H1 (cell line): Measurements from ENCODE around the gene YBX3. TPM values are rescaled to one million over a fixed set of nuclear protein-coding genes. Genes with fewer than 3 reads are reported as not detected.

Source experiments
- CTCF ChIA-PET: fragments of 300-600 bp; sonication (Branson Sonifier 250); formaldehyde crosslinking; loops from one replicate; lab custom pipeline; 2021; ENCODE audit not compliant: partially characterized antibody; lab: Charles Lee
- POLR2A ChIA-PET: fragments of 300-600 bp; sonication (Branson Sonifier 250); formaldehyde crosslinking; loops from one replicate; lab custom pipeline; 2021; ENCODE audit warnings: inconsistent platforms; ENCODE audit not compliant: partially characterized antibody; lab: Charles Lee
- DNase-seq, 2 experiments: peaks; one replicate each; pipeline versions ENCODE4 v3.0.0 to v3.0.0-alpha.2; 2010 to 2022; ENCODE audit warnings: low spot score in 2 of 2, low read depth in 1 of 2, mixed read lengths in 1 of 2
- FAIRE-seq: peaks from 2 replicates; lab custom pipeline; 2011; peaks lifted over from hg19 to GRCh38; lab: Jason Lieb, UNC
- H2AFZ ChIP-seq: 2 replicates; pipeline ENCODE4 v1.8.1; 2012; ENCODE audit warnings: low read length, inconsistent platforms
- H2AK5ac ChIP-seq: 2 replicates; pipeline ENCODE4 v1.6.1; 2013; ENCODE audit warnings: low read depth, low read length
- H2BK120ac ChIP-seq: replicated peaks from 2 replicates; pipeline ENCODE3; 2013; ENCODE audit warnings: low read depth, low read length, inconsistent platforms
- H2BK12ac ChIP-seq: 2 replicates; pipeline ENCODE4 v1.6.1; 2013; ENCODE audit warnings: low read depth, low read length
- H2BK15ac ChIP-seq: 2 replicates; pipeline ENCODE4 v1.6.1; 2013; ENCODE audit warnings: low read length
- H2BK20ac ChIP-seq: 2 replicates; pipeline ENCODE4 v1.6.1; 2013; ENCODE audit warnings: low read length
- H2BK5ac ChIP-seq: 2 replicates; pipeline ENCODE4 v1.6.1; 2013; ENCODE audit warnings: low read depth, low read length
- H3K14ac ChIP-seq: 2 replicates; pipeline ENCODE4 v1.6.1; 2013; ENCODE audit warnings: inconsistent platforms; ENCODE audit not compliant: insufficient read length
- H3K18ac ChIP-seq: 2 replicates; pipeline ENCODE4 v1.6.1; 2013; ENCODE audit warnings: low read length; ENCODE audit errors: extremely low read depth
- H3K23ac ChIP-seq: 2 replicates; pipeline ENCODE4 v1.6.1; 2013; ENCODE audit warnings: inconsistent platforms; ENCODE audit not compliant: insufficient read length
- H3K23me2 ChIP-seq: 2 replicates; pipeline ENCODE4 v1.6.1; 2013; ENCODE audit warnings: low read depth, low read length
- H3K27ac ChIP-seq: 2 replicates; pipeline ENCODE4 v1.6.1; 2011; ENCODE audit warnings: low read depth, low read length, inconsistent platforms
- H3K27me3 ChIP-seq, 4 experiments: replicated peaks in 1 of 4; 1 replicate in 1 of 4; 2 replicates in 3 of 4; pipeline versions ENCODE4 v1.6.1 to v1.8.1; 2011 to 2013; ENCODE audit warnings: low read length in 3 of 4, mild to moderate bottlenecking in 3 of 4, inconsistent platforms in 2 of 4, mixed read lengths in 2 of 4, moderate library complexity in 1 of 4; ENCODE audit not compliant: control insufficient read depth in 3 of 4, insufficient read depth in 3 of 4; ENCODE audit errors: extremely low read depth in 1 of 4
- H3K36me3 ChIP-seq, 4 experiments: 2 replicates each; pipeline versions ENCODE4 v1.6.1 to v1.8.1; 2011 to 2013; ENCODE audit warnings: mild to moderate bottlenecking in 4 of 4, low read length in 3 of 4, moderate library complexity in 2 of 4, control low read depth in 1 of 4, inconsistent platforms in 1 of 4; ENCODE audit not compliant: insufficient read depth in 4 of 4, control insufficient read depth in 2 of 4
- H3K4ac ChIP-seq: replicated peaks from 2 replicates; pipeline ENCODE3; 2013; ENCODE audit warnings: low read length, low read depth, mixed read lengths, inconsistent platforms; ENCODE audit not compliant: insufficient read length
- H3K4me1 ChIP-seq, 4 experiments: replicated peaks in 1 of 4; 1 replicate in 1 of 4; 2 replicates in 3 of 4; pipeline versions ENCODE4 v1.6.1 to v1.8.1; 2011 to 2013; ENCODE audit warnings: low read length in 3 of 4, inconsistent platforms in 2 of 4, mixed read lengths in 1 of 4; ENCODE audit not compliant: insufficient read depth in 4 of 4, control insufficient read depth in 3 of 4
- H3K4me2 ChIP-seq, 2 experiments: 2 replicates each; pipeline versions ENCODE4 v1.6.1 to v1.8.1; 2011 to 2013; ENCODE audit warnings: low read depth in 2 of 2, low read length in 2 of 2, control low read depth in 1 of 2, inconsistent platforms in 1 of 2, mild to moderate bottlenecking in 1 of 2; ENCODE audit not compliant: insufficient read depth in 1 of 2
- H3K4me3 ChIP-seq, 4 experiments: fragments of 200-600, 300-600 bp in 1 of 4; sonication (generic), shearing (Covaris generic), sonication (Bioruptor Twin) in 1 of 4; 2 replicates each; pipeline versions ENCODE4 v1.5.1 to v1.8.1; 2011 to 2016; ENCODE audit warnings: low read length in 4 of 4, low read depth in 3 of 4, control low read depth in 2 of 4, inconsistent platforms in 2 of 4, mild to moderate bottlenecking in 2 of 4, mixed read lengths in 1 of 4, moderate library complexity in 1 of 4; ENCODE audit not compliant: insufficient read depth in 2 of 4; ENCODE audit errors: extremely low read depth in 1 of 4
- H3K56ac ChIP-seq: replicated peaks from 2 replicates; pipeline ENCODE3; 2013; ENCODE audit warnings: low read depth, mild to moderate bottlenecking, mixed read lengths, low read length, inconsistent platforms; ENCODE audit not compliant: insufficient read length
- H3K79me1 ChIP-seq: 2 replicates; pipeline ENCODE4 v1.6.1; 2013; ENCODE audit warnings: low read depth, low read length, control low read depth
- H3K79me2 ChIP-seq, 2 experiments: 2 replicates each; pipeline versions ENCODE4 v1.6.1 to v1.8.1; 2012 to 2013; ENCODE audit warnings: low read length in 2 of 2, mild to moderate bottlenecking in 2 of 2, inconsistent platforms in 1 of 2; ENCODE audit not compliant: insufficient read depth in 2 of 2, control insufficient read depth in 1 of 2
- H3K9ac ChIP-seq, 4 experiments: replicated peaks in 1 of 4; 1 replicate in 1 of 4; 2 replicates in 3 of 4; pipeline versions ENCODE4 v1.6.1 to v1.8.1; 2011 to 2013; ENCODE audit warnings: low read depth in 3 of 4, low read length in 3 of 4, control low read depth in 2 of 4, mild to moderate bottlenecking in 2 of 4, moderate library complexity in 2 of 4, inconsistent platforms in 1 of 4; ENCODE audit errors: extremely low read depth in 1 of 4
- H3K9me3 ChIP-seq, 2 experiments: 2 replicates each; pipeline versions ENCODE4 v1.6.1 to v1.8.1; 2012 to 2013; ENCODE audit warnings: mild to moderate bottlenecking in 2 of 2, moderate library complexity in 2 of 2, control low read depth in 1 of 2, inconsistent platforms in 1 of 2, low read depth in 1 of 2, low read length in 1 of 2, mixed read lengths in 1 of 2; ENCODE audit not compliant: insufficient read depth in 2 of 2
- H4K20me1 ChIP-seq, 2 experiments: replicated peaks in 1 of 2; 2 replicates each; pipeline versions ENCODE3 to v1.8.1; 2011 to 2013; ENCODE audit warnings: inconsistent platforms in 2 of 2, low read length in 2 of 2, mild to moderate bottlenecking in 1 of 2; ENCODE audit not compliant: insufficient read depth in 2 of 2, control insufficient read depth in 1 of 2
- H4K5ac ChIP-seq: 2 replicates; pipeline ENCODE4 v1.6.1; 2013; ENCODE audit warnings: low read length, low read depth, mixed read lengths, inconsistent platforms; ENCODE audit not compliant: insufficient read length
- H4K8ac ChIP-seq: 2 replicates; pipeline ENCODE4 v1.8.0; 2013; ENCODE audit warnings: mild to moderate bottlenecking, moderate library complexity, low read length, inconsistent platforms; ENCODE audit not compliant: insufficient read depth; ENCODE audit errors: extremely low read depth
- H4K91ac ChIP-seq: replicated peaks from 2 replicates; pipeline ENCODE3; 2013; ENCODE audit warnings: low read length, mixed read lengths, inconsistent platforms; ENCODE audit not compliant: insufficient read length
- ASH2L ChIP-seq: fragments of 200-600, 300-600 bp; sonication (generic); IDR thresholded peaks from one replicate; pipeline ENCODE4 v1.7.1; 2017; ENCODE audit warnings: low read length
- JUN ChIP-seq: IDR thresholded peaks from 2 replicates; pipeline ENCODE4 v1.6.1; 2011; ENCODE audit warnings: low read depth, mild to moderate bottlenecking, improper control_type of control experiment, low read length
- RAD21 ChIP-seq, 2 experiments: IDR thresholded peaks in 1 of 2; conservative IDR thresholded peaks in 1 of 2; 2 replicates each; pipeline ENCODE4 v1.6.1; 2011; ENCODE audit warnings: low read depth in 2 of 2, low read length in 2 of 2, improper control_type of control experiment in 1 of 2, inconsistent platforms in 1 of 2, mild to moderate bottlenecking in 1 of 2, moderate library complexity in 1 of 2
- RBBP5 ChIP-seq: IDR thresholded peaks from 2 replicates; pipeline ENCODE4 v1.7.1; 2012; ENCODE audit warnings: low read depth, mild to moderate bottlenecking, inconsistent platforms, low read length, moderate library complexity, borderline replicate concordance
- SIN3A ChIP-seq, 2 experiments: IDR thresholded peaks in 1 of 2; conservative IDR thresholded peaks in 1 of 2; 2 replicates each; pipeline ENCODE4 v1.6.1; 2011 to 2012; ENCODE audit warnings: low read length in 2 of 2, improper control_type of control experiment in 1 of 2, low read depth in 1 of 2, mild to moderate bottlenecking in 1 of 2
- WGBS, 2 experiments: shearing (Covaris generic) in 1 of 2; methylation state at CpG; one replicate each; pipeline versions ENCODE4 v1.1.6 to v1.1.7; 2013 to 2015; ENCODE audit warnings: low lambda C conversion rate in 2 of 2, mixed read lengths in 2 of 2, inconsistent platforms in 1 of 2, low coverage in 1 of 2, missing lambda C conversion rate in 1 of 2; ENCODE audit not compliant: insufficient replicate concordance in 2 of 2, insufficient coverage in 1 of 2, insufficient read length in 1 of 2; ENCODE audit errors: extremely low coverage in 1 of 2, missing lambda C conversion rate in 1 of 2; 5-methylcytosine and 5-hydroxymethylcytosine counted together
- polyA plus RNA-seq, 7 experiments: library from polyadenylated mRNA; depleted of rRNA in 3 of 7; stranded (reverse) in 5 of 7; unstranded in 2 of 7; fragments of >200 nt in 5 of 7; fragments of 200-250 nt in 2 of 7; gene quantifications; 1 replicate in 5 of 7; 2 replicates in 1 of 7; 4 replicates in 1 of 7; pipeline versions ENCODE4 v1.2.1 to v1.2.3, GENCODE V29; 2011 to 2013; ENCODE audit warnings: missing spikeins in 2 of 7, mixed read lengths in 2 of 7
- total RNA-seq: library from RNA; stranded (reverse); fragmentation: NEBNext Ultra II Directional; extraction: Animal tissue kit (Norgen Biotek cat#: 25700); gene quantifications from 2 replicates; pipeline ENCODE4 v1.2.1, GENCODE V29; 2021
- TF ChIP-seq, protein P1 (sequence below), 3 experiments: IDR thresholded peaks; 1 replicate in 2 of 3; 2 replicates in 1 of 3; pipeline versions ENCODE4 v1.5.1 to v1.6.1; 2011; ENCODE audit warnings: low read length in 3 of 3, mild to moderate bottlenecking in 3 of 3, inconsistent platforms in 2 of 3, low read depth in 1 of 3, moderate library complexity in 1 of 3; ENCODE audit not compliant: insufficient read depth in 1 of 3; ENCODE audit errors: control extremely low read depth in 1 of 3
- TF ChIP-seq, protein P2 (sequence below): IDR thresholded peaks from 2 replicates; pipeline ENCODE4 v1.6.1; 2011; ENCODE audit warnings: low read depth, mild to moderate bottlenecking, low read length; ENCODE audit not compliant: insufficient read depth

The YBX3 gene
- total and polyA plus RNA-seq, 2 of the 8 experiments (the other 6 are each of a cell fraction or from before 2014, with no cell fraction given) = 83.1 to 480 TPM

DNA sequence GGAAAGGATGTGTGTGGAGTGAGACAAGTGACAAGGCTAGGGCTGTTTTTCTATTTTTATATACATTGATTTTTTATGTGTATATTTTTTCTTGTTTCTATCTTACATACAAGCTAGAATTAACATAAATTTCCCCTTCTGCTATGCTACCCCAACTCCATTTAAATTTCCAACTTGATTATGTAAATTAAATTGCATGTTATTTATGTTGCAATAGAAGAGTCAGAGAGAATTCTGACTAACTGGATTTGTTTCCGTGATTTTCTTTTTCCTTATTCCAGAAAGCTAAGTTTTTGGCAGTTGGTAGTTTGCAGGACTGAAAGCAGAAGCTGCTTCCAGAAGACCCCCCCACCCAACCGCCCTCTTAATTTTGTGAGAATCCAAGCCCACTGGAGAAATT is 8.9 kb upstream of the YBX3 start:
- no peaks in the 10 kb centered on the region for H3K79me1 ChIP-seq
- no peak overlapping the region for H2BK20ac ChIP-seq
- TF ChIP-seq, protein P1, sequence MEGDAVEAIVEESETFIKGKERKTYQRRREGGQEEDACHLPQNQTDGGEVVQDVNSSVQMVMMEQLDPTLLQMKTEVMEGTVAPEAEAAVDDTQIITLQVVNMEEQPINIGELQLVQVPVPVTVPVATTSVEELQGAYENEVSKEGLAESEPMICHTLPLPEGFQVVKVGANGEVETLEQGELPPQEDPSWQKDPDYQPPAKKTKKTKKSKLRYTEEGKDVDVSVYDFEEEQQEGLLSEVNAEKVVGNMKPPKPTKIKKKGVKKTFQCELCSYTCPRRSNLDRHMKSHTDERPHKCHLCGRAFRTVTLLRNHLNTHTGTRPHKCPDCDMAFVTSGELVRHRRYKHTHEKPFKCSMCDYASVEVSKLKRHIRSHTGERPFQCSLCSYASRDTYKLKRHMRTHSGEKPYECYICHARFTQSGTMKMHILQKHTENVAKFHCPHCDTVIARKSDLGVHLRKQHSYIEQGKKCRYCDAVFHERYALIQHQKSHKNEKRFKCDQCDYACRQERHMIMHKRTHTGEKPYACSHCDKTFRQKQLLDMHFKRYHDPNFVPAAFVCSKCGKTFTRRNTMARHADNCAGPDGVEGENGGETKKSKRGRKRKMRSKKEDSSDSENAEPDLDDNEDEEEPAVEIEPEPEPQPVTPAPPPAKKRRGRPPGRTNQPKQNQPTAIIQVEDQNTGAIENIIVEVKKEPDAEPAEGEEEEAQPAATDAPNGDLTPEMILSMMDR (IDR thresholded peaks at IDR 0.05; ENCODE audit: control extremely low read depth in 1 of 3, insufficient read depth in 1 of 3, low read depth in 1 of 3, low read length in 3 of 3) = no peak
- TF ChIP-seq ASH2L (no peak), RAD21 (IDR thresholded peaks at IDR 0.05 in 1 of 2, conservative IDR thresholded peaks at IDR 0.05 in 1 of 2; ENCODE audit: low read depth in 2 of 2, low read length in 2 of 2) (no peak), JUN (no peak), RBBP5 (no peak), SIN3A (conservative IDR thresholded peaks at IDR 0.05 in 1 of 2, IDR thresholded peaks at IDR 0.05 in 1 of 2; ENCODE audit: low read depth in 1 of 2, low read length in 2 of 2) (no peak)
- TF ChIP-seq, protein P2, sequence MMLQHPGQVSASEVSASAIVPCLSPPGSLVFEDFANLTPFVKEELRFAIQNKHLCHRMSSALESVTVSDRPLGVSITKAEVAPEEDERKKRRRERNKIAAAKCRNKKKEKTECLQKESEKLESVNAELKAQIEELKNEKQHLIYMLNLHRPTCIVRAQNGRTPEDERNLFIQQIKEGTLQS = no peak
- no peaks in the 10 kb centered on the region for H3K9me3 ChIP-seq
- no peaks in the 10 kb centered on the region for H3K79me2 ChIP-seq
- H2BK5ac ChIP-seq = no peak overlapping the region
- H2BK15ac ChIP-seq = no peak overlapping the region
- FAIRE-seq = no peak
- H3K27me3 ChIP-seq = no peaks in the 10 kb centered on the region
- CTCF ChIA-PET = interaction anchor here (1.0 to 1.9 kb wide), 3 partner anchors 15 to 18 kb away, joined by 3 to 7 read pairs (median 6); no protein-coding TSS in a partner anchor
- H3K27ac ChIP-seq = no peak overlapping the region
- no peak overlapping the region for H3K23ac ChIP-seq
- H3K4me1 ChIP-seq = no peaks in the 10 kb centered on the region
- no peak overlapping the region for H4K8ac ChIP-seq
- H3K18ac ChIP-seq = no peak overlapping the region
- no peak overlapping the region for H2AK5ac ChIP-seq
- no peak overlapping the region for H3K9ac ChIP-seq
- no peak overlapping the region for H3K4ac ChIP-seq
- H4K5ac ChIP-seq = no peak overlapping the region
- H4K20me1 ChIP-seq = no peaks in the 10 kb centered on the region
- H4K91ac ChIP-seq = no peak overlapping the region
- no peak overlapping the region for H2AFZ ChIP-seq
- H3K36me3 ChIP-seq = no peaks in the 10 kb centered on the region
- no peak overlapping the region for H3K4me3 ChIP-seq
- H2BK120ac ChIP-seq = no peak overlapping the region
- no peak overlapping the region for H3K56ac ChIP-seq
- no peaks in the 10 kb centered on the region for H3K23me2 ChIP-seq
- H2BK12ac ChIP-seq = no peak overlapping the region
- no peak for DNase-seq
- POLR2A ChIA-PET = interaction anchor here (1.8 kb wide), 1 partner anchor 9 kb away, joined by 19 read pairs; the partner anchor contains the start of gene YBX3
- no peak overlapping the region for H3K4me2 ChIP-seq
- WGBS, 2 experiments = 79% methylated on average over 2 of the region's 2 CpGs; no CpG with 5 or more reads in 1 of the 2 experiments
- no peak overlapping the region for H3K14ac ChIP-seq
